ENCODE results near the gene CDC42SE1.
A peak's percentile ranks its signal among the peaks of the same experiment; 100 is the strongest.

CDC42SE1 gene

GRCh38 chr1:151051356-151052009, 7.9 kb downstream of the CDC42SE1 start:
- no peak for DNase-seq (ENCODE audit: low spot score)

- no peak for DNase-seq (ENCODE audit: low spot score)
Measured at GRCh38 chr1:151050051-151050688, 9.3 kb downstream of the CDC42SE1 start.

GRCh38 chr1:151049458-151049857, 10.0 kb downstream of the CDC42SE1 start:
- DNase-seq (ENCODE audit: low spot score), result no peak

- no peak for DNase-seq (ENCODE audit: low spot score)
Measured at GRCh38 chr1:151048645-151049032, 10.8 kb downstream of the CDC42SE1 start.

GRCh38 chr1:151047925-151048644, 11.3 kb downstream of the CDC42SE1 start:
- peak; percentile 82 for DNase-seq (ENCODE audit: low spot score)

- peak; percentile 72 for DNase-seq (ENCODE audit: low spot score)
Measured at GRCh38 chr1:151047591-151047924, 11.9 kb downstream of the CDC42SE1 start, which contains the start of gene C1orf56. Gene C1orf56 (plus strand): TSS chr1:151047751. CDS start chr1:151047848, 97 bp downstream.

- DNase-seq (ENCODE audit: low spot score), result no peak
Measured at GRCh38 chr1:151043163-151043562, 16.3 kb downstream of the CDC42SE1 start.

GRCh38 chr1:151039521-151039920, 19.9 kb downstream of the CDC42SE1 start:
- DNase-seq (ENCODE audit: low spot score), result no peak

GRCh38 chr1:151037032-151037431, 22.4 kb downstream of the CDC42SE1 start:
- no peak for DNase-seq (ENCODE audit: low spot score)

- DNase-seq (ENCODE audit: low spot score), result no peak
Measured at GRCh38 chr1:151036356-151036755, 23.1 kb downstream of the CDC42SE1 start, which contains the start of gene BNIPL. Gene BNIPL (plus strand): TSS chr1:151036586. CDS start chr1:151036726, 140 bp downstream.

- no peak for DNase-seq (ENCODE audit: low spot score)
Measured at GRCh38 chr1:151035167-151035566, 24.3 kb downstream of the CDC42SE1 start.

- no peak for DNase-seq (ENCODE audit: low spot score)
Measured at GRCh38 chr1:151032164-151032563, 27.3 kb downstream of the CDC42SE1 start.

- no peak for DNase-seq (ENCODE audit: low spot score)
Measured at GRCh38 chr1:151026460-151026859, 33.0 kb downstream of the CDC42SE1 start.

GRCh38 chr1:151024540-151025146, 34.8 kb downstream of the CDC42SE1 start:
- peak; percentile 85 for DNase-seq (ENCODE audit: low spot score)

- DNase-seq (ENCODE audit: low spot score), result no peak
Measured at GRCh38 chr1:151013518-151013917, 45.9 kb downstream of the CDC42SE1 start.

GRCh38 chr1:151012684-151013471, 46.5 kb downstream of the CDC42SE1 start:
- no peak for DNase-seq (ENCODE audit: low spot score)

GRCh38 chr1:151011154-151011850, 48.1 kb downstream of the CDC42SE1 start:
- no peak for DNase-seq (ENCODE audit: low spot score)

GRCh38 chr1:151010346-151010726, 49.1 kb downstream of the CDC42SE1 start:
- DNase-seq (ENCODE audit: low spot score), result no peak

- DNase-seq (ENCODE audit: low spot score), result no peak
Measured at GRCh38 chr1:151009674-151010345, 49.6 kb downstream of the CDC42SE1 start.

- DNase-seq (ENCODE audit: low spot score), result no peak
Measured at GRCh38 chr1:151009206-151009587, 50.2 kb downstream of the CDC42SE1 start.

All from cerebellar cortex (tissue), 1 donor.